H9 (cell line): ENCODE measurements around the gene CCND3. TPM values are rescaled to one million over a fixed set of nuclear protein-coding genes. Genes with fewer than 3 reads are reported as not detected.

Experiments
- DNase-seq: peaks from one replicate; pipeline ENCODE4 v3.0.0-alpha.2; 2017
- H2AFZ ChIP-seq: one replicate; pipeline ENCODE4 v1.6.1; 2013; ENCODE audit warnings: mild to moderate bottlenecking, low read length, control low read depth, moderate library complexity
- H2AK5ac ChIP-seq: 2 replicates; pipeline ENCODE4 v1.6.1; 2013; ENCODE audit warnings: low read length, control low read depth, mixed read lengths; ENCODE audit not compliant: insufficient read length
- H2BK120ac ChIP-seq: one replicate; pipeline ENCODE4 v1.6.1; 2013; ENCODE audit warnings: low read depth, mild to moderate bottlenecking, low read length, control low read depth, inconsistent platforms; ENCODE audit not compliant: poor library complexity, severe bottlenecking
- H2BK12ac ChIP-seq: 2 replicates; pipeline ENCODE4 v1.6.1; 2013; ENCODE audit warnings: low read length, control low read depth, mixed read lengths, low read depth; ENCODE audit not compliant: insufficient read length
- H2BK15ac ChIP-seq: 2 replicates; pipeline ENCODE4 v1.6.1; 2013; ENCODE audit warnings: low read depth, low read length, control low read depth
- H2BK20ac ChIP-seq: one replicate; pipeline ENCODE4 v1.6.1; 2013; ENCODE audit warnings: low read depth, mild to moderate bottlenecking, low read length, control low read depth, inconsistent platforms; ENCODE audit not compliant: poor library complexity, severe bottlenecking
- H2BK5ac ChIP-seq: 2 replicates; pipeline ENCODE4 v1.6.1; 2013; ENCODE audit warnings: low read length, control low read depth, mixed read lengths; ENCODE audit not compliant: insufficient read length
- H3K14ac ChIP-seq: 2 replicates; pipeline ENCODE4 v1.6.1; 2013; ENCODE audit warnings: low read length, control low read depth; ENCODE audit not compliant: insufficient read depth
- H3K18ac ChIP-seq: 2 replicates; pipeline ENCODE4 v1.6.1; 2013; ENCODE audit warnings: low read depth, mild to moderate bottlenecking, mixed read lengths, low read length, control low read depth; ENCODE audit not compliant: insufficient read length
- H3K23ac ChIP-seq: 2 replicates; pipeline ENCODE4 v1.6.1; 2013; ENCODE audit warnings: low read length, control low read depth, mixed read lengths, low read depth; ENCODE audit not compliant: insufficient read length
- H3K23me2 ChIP-seq: 2 replicates; pipeline ENCODE4 v1.6.1; 2013; ENCODE audit warnings: low read depth, mild to moderate bottlenecking, mixed read lengths, low read length, control low read depth; ENCODE audit not compliant: insufficient read length, poor library complexity, severe bottlenecking
- H3K27ac ChIP-seq: 2 replicates; pipeline ENCODE4 v1.5.1; 2013; ENCODE audit warnings: low read length, control low read depth, mixed read lengths, low read depth; ENCODE audit not compliant: insufficient read length
- H3K27me3 ChIP-seq: 2 replicates; pipeline ENCODE4 v1.6.1; 2013; ENCODE audit warnings: low read length, control low read depth, inconsistent platforms; ENCODE audit not compliant: insufficient read depth
- H3K4ac ChIP-seq: 2 replicates; pipeline ENCODE4 v1.6.1; 2013; ENCODE audit warnings: low read depth, mild to moderate bottlenecking, control low read depth, inconsistent platforms, low read length, moderate library complexity
- H3K4me1 ChIP-seq: 2 replicates; pipeline ENCODE4 v1.6.1; 2013; ENCODE audit warnings: low read length, control low read depth, inconsistent platforms; ENCODE audit not compliant: insufficient read depth
- H3K4me2 ChIP-seq: 2 replicates; pipeline ENCODE4 v1.6.1; 2013; ENCODE audit warnings: low read length, control low read depth, mixed read lengths; ENCODE audit not compliant: insufficient read length, insufficient read depth
- H3K56ac ChIP-seq: 2 replicates; pipeline ENCODE4 v1.6.1; 2013; ENCODE audit warnings: low read depth, mild to moderate bottlenecking, mixed read lengths, low read length, control low read depth; ENCODE audit not compliant: insufficient read length
- H3K79me1 ChIP-seq: 2 replicates; pipeline ENCODE4 v1.6.1; 2013; ENCODE audit warnings: low read depth, mild to moderate bottlenecking, moderate library complexity, low read length, control low read depth, inconsistent platforms; ENCODE audit not compliant: insufficient read depth, poor library complexity, severe bottlenecking
- H3K79me2 ChIP-seq: 2 replicates; pipeline ENCODE4 v1.6.1; 2013; ENCODE audit warnings: low read length, control low read depth, inconsistent platforms; ENCODE audit not compliant: insufficient read depth
- H3K9ac ChIP-seq: 2 replicates; pipeline ENCODE4 v1.6.1; 2013; ENCODE audit warnings: low read length, control low read depth, mixed read lengths; ENCODE audit not compliant: insufficient read length; ENCODE audit errors: extremely low read depth
- H3K9me3 ChIP-seq: one replicate; pipeline ENCODE4 v1.6.1; 2013; ENCODE audit warnings: low read depth, low read length, inconsistent platforms; ENCODE audit not compliant: control insufficient read depth
- H3T11ph ChIP-seq: one replicate; pipeline ENCODE4 v1.6.1; 2013; ENCODE audit warnings: mild to moderate bottlenecking, low read length, control low read depth, inconsistent platforms
- H4K20me1 ChIP-seq: one replicate; pipeline ENCODE4 v1.6.1; 2013; ENCODE audit not compliant: control insufficient read depth, insufficient read length, insufficient read depth
- H4K5ac ChIP-seq: 2 replicates; pipeline ENCODE4 v1.6.1; 2013; ENCODE audit warnings: low read depth, mild to moderate bottlenecking, mixed read lengths, low read length, control low read depth; ENCODE audit not compliant: insufficient read length
- H4K8ac ChIP-seq: replicated peaks from 2 replicates; pipeline ENCODE4 v1.6.1; 2013; ENCODE audit warnings: low read length, control low read depth, mixed read lengths, low read depth; ENCODE audit not compliant: insufficient read length
- H4K91ac ChIP-seq: 2 replicates; pipeline ENCODE4 v1.6.1; 2013; ENCODE audit warnings: low read depth, mild to moderate bottlenecking, moderate library complexity, mixed read lengths, low read length, control low read depth; ENCODE audit not compliant: insufficient read length
- H3K27ac Mint-ChIP-seq, 3 experiments: 2 replicates in 2 of 3; 3 replicates in 1 of 3; pipeline ENCODE4 v1.8.0; 2020 to 2021; ENCODE audit warnings: mixed read lengths in 3 of 3, mild to moderate bottlenecking in 1 of 3, moderate library complexity in 1 of 3
- H3K27me3 Mint-ChIP-seq: 2 replicates; pipeline ENCODE4 v1.8.0; 2021; ENCODE audit warnings: low read depth, mild to moderate bottlenecking, moderate library complexity, mixed read lengths
- H3K36me3 Mint-ChIP-seq, 3 experiments: 2 replicates in 2 of 3; 3 replicates in 1 of 3; pipeline ENCODE4 v1.8.0; 2020 to 2021; ENCODE audit warnings: low read depth in 3 of 3, mixed read lengths in 3 of 3; ENCODE audit not compliant: insufficient read depth in 1 of 3
- H3K4me1 Mint-ChIP-seq, 2 experiments: 2 replicates each; pipeline ENCODE4 v1.8.0; 2020; ENCODE audit warnings: mixed read lengths in 2 of 2
- H3K4me3 Mint-ChIP-seq, 2 experiments: 2 replicates in 1 of 2; 3 replicates in 1 of 2; pipeline ENCODE4 v1.8.0; 2020 to 2021; ENCODE audit warnings: mild to moderate bottlenecking in 2 of 2, mixed read lengths in 2 of 2, moderate library complexity in 1 of 2
- H3K9me3 Mint-ChIP-seq, 2 experiments: 2 replicates in 1 of 2; 3 replicates in 1 of 2; pipeline ENCODE4 v1.8.0; 2020; ENCODE audit warnings: mild to moderate bottlenecking in 2 of 2, mixed read lengths in 2 of 2, moderate library complexity in 1 of 2
- WGBS: extraction: QIAGEN DNeasy Blood & Tissue Kit; methylation state at CpG from one replicate; pipeline ENCODE4 v1.1.7; 2013; ENCODE audit warnings: missing lambda C conversion rate, low lambda C conversion rate, mixed read lengths; ENCODE audit not compliant: insufficient read length; ENCODE audit errors: extremely low coverage; 5-methylcytosine and 5-hydroxymethylcytosine counted together
- total RNA-seq: library from RNA; stranded (reverse); gene quantifications from 2 replicates; pipeline ENCODE4 v1.2.1, GENCODE V29; 2021
- TF ChIP-seq, protein P1 (sequence below): fragments of 200-600 bp; sonication (generic); conservative IDR thresholded peaks from 3 replicates; pipeline ENCODE4 v1.8.0; 2021; ENCODE audit warnings: antibody characterized with exemption, mild to moderate bottlenecking

Gene CCND3
- total RNA-seq, 1 experiment from 2014 or later, result 24.2 TPM

DNA sequence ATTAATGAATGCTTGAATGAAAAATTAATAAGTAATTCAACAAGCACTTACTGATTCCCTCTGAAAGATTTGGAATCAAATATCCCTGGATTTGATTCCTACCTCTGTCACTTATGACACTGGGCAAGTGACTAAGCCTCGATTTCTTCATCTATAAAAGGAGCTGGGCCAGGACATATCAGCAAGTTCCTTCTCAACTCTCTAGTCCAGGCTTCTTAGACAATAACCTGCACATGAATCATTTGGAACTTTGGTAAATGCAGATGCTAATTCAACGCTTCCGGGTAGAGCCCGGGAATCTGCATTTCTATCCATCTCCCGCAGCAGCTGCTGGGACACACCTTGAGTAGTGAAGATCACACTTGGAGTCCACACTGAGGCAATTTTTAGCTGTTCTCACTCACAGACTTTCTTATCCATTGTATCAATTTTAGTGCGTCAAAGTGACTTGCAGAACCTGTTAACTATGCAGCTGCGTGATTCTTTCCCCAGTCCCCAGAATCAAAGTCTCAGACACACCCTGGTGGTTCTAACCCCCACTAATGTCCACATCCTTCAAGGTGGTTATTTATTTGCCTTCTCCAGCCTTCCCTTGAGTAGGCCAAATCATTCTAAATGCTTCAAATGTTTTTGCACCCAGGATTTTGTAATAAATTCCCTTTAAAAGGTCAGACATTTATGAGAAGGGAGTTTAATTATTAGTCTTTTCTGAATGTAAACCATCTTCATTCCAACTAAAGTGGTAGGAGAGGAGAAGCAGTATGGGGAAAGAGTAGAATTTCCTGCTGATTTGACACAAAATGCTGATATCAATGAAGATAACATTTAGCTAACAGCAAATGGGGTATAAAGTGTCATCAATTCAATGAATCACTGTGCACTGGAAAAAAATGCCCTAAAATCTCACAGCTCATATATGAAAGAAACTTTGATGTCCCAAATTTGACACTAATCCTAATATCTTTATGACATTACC, 26.0 kb upstream of the CCND3 start:
- no peak overlapping the region for H3K4me3 Mint-ChIP-seq

More for the DNA sequence above, 26.0 kb upstream of the CCND3 start:
- no peak overlapping the region for H3K14ac ChIP-seq
- no peaks in the 10 kb centered on the region for H3K79me1 ChIP-seq
- H3K23ac ChIP-seq, result no peak overlapping the region
- H3K9me3 ChIP-seq, result no peaks in the 10 kb centered on the region
- no peaks in the 10 kb centered on the region for H3K27me3 ChIP-seq
- DNase-seq, result no peak
- Mint-ChIP-seq H3K27ac (peak overlapping the region; percentile 45 to 81 (median 63)), H3K27me3 (peaks cover 1% of the 10 kb centered on the region; the same call in 1 of the 2 replicates), H3K36me3 (no peaks in the 10 kb centered on the region; a peak in 1 of 7 replicates), H3K9me3 (no peaks in the 10 kb centered on the region), H3K4me1 (peaks cover 46 to 47% of the 10 kb centered on the region in 2 experiments)
- no peaks in the 10 kb centered on the region for H3K79me2 ChIP-seq
- peaks cover 3% of the 10 kb centered on the region for H3K23me2 ChIP-seq
- TF ChIP-seq, protein P1, sequence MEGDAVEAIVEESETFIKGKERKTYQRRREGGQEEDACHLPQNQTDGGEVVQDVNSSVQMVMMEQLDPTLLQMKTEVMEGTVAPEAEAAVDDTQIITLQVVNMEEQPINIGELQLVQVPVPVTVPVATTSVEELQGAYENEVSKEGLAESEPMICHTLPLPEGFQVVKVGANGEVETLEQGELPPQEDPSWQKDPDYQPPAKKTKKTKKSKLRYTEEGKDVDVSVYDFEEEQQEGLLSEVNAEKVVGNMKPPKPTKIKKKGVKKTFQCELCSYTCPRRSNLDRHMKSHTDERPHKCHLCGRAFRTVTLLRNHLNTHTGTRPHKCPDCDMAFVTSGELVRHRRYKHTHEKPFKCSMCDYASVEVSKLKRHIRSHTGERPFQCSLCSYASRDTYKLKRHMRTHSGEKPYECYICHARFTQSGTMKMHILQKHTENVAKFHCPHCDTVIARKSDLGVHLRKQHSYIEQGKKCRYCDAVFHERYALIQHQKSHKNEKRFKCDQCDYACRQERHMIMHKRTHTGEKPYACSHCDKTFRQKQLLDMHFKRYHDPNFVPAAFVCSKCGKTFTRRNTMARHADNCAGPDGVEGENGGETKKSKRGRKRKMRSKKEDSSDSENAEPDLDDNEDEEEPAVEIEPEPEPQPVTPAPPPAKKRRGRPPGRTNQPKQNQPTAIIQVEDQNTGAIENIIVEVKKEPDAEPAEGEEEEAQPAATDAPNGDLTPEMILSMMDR, result no peak
- no peak overlapping the region for H2BK15ac ChIP-seq
- WGBS, result no CpG with 5 or more reads among the region's 7 CpGs
- peaks cover 17% of the 10 kb centered on the region; the same call in 1 of the 2 replicates for H3K4me1 ChIP-seq
- H4K91ac ChIP-seq, result no peak overlapping the region
- H2BK20ac ChIP-seq, result no peak overlapping the region
- peak overlapping the region; percentile 96 for H3T11ph ChIP-seq
- no peak overlapping the region for H2BK5ac ChIP-seq
- H3K27ac ChIP-seq, result peak overlapping the region; percentile 47
- no peak overlapping the region for H3K9ac ChIP-seq
- no peak overlapping the region for H4K8ac ChIP-seq
- peak overlapping the region; percentile 19 for H3K4me2 ChIP-seq
- H2AFZ ChIP-seq, result peak overlapping the region; percentile 15
- H3K18ac ChIP-seq, result no peak overlapping the region
- H2BK120ac ChIP-seq, result peak overlapping the region; percentile 72
- H2BK12ac ChIP-seq, result peak overlapping the region; percentile 67
- H4K5ac ChIP-seq, result no peak overlapping the region
- no peak overlapping the region for H2AK5ac ChIP-seq
- H4K20me1 ChIP-seq, result no peaks in the 10 kb centered on the region
- no peak overlapping the region for H3K56ac ChIP-seq
- no peak overlapping the region for H3K4ac ChIP-seq
